Ecto neural progenitor cell (in vitro differentiated cells): ENCODE data around the gene S1PR3.
"Not testable (repeated sequence)": the region's sequence is repeated elsewhere in the genome, so short reads cannot be mapped to it uniquely, and the experiment has no call there.

Source experiments
- DNase-seq: peaks from one replicate; pipeline ENCODE4 v3.0.0-alpha.2; 2018; ENCODE audit warnings: low spot score

The S1PR3 gene

DNA sequence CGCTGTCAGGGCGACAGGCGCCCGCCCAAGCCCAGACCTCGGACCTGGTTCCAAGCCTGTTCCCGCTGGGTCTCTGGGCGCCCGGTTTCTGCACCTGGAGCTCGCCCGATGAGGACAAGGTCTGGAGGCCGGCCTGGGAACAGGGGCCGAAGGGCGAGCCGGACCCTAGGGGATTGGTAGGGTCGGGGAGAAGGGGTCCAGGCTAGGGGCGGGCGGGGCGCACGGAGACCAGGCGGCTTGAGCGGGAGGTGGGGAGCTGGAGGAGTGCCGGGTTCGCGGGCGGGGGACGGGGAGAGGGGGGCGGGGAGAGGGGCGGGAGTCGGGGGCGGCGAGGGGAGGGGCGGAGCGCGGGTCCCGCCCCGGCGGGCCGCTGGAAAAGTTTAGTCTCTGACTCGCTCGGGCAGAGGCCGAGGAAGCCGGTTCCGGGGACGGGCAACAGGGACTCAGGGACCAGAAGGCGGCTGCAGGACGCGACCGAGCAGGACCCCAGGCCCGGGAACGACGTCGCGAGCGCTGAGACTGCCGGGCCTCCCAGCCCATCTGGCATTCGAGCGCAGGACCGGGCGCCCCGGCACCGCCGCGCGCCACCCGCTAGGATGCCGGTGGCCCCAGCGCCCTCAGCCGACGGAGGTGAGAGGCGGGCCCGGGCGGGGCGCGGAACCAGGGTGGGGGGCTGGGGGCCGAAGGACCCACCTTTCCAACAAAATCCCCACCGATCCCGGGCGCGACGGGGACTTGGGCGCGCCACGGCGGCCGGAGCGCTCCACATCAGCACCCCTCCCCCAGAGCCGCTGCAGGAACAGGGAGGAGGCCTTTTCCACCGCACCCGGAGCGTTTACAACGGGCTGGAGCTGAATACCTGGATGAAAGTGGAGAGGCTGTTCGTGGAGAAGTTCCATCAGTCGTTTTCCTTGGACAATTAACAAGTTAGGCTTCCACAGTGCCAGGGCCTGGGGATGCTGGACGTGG, at the start of gene S1PR3:
Gene S1PR3, plus strand, starts transcription at position 403 of the 969 bp plus-strand sequence. CDS start 9,733 bp downstream, outside the sequence.
- peak; percentile 86 for DNase-seq

DNA sequence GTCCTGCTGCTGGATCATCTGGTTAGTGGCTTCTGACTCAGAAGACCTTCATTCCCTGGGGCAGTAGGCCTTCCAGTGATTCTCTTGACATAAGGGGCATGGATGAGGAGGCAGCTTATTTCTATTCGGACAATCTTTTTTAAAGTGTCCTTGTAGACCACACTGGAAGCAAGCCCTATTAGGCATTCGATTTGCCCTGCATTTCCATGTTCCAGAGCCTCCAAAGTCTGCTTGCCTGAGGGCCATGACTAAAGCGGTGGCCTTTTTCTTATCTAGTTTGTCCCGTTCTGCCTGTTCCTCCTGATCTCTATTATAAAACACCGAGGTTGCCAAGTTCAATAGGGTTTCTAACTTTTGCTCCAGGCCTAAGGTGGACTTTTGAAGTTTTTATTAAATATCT, 49.7 kb upstream of the S1PR3 start:
- DNase-seq = not testable (repeated sequence)

DNA sequence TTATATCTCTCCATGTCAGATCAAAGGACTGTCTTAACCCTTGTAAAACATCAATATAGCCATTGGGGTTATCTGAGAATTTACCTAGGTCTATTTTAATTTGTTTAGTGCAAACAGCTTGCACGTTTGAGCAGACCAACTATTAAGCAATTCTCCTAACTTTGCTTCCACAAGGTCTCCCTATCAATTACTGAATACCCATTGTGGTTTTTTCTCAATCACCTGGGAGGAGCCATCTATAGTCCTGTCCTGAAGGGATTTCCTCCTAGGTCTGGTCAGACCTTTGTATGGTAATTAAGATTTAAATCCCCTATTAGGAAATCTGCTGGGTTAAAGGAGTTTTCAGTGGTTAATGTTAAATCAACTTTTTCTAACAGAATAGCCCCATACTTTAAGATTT, 48.9 kb upstream of the S1PR3 start:
- no peak for DNase-seq

DNA sequence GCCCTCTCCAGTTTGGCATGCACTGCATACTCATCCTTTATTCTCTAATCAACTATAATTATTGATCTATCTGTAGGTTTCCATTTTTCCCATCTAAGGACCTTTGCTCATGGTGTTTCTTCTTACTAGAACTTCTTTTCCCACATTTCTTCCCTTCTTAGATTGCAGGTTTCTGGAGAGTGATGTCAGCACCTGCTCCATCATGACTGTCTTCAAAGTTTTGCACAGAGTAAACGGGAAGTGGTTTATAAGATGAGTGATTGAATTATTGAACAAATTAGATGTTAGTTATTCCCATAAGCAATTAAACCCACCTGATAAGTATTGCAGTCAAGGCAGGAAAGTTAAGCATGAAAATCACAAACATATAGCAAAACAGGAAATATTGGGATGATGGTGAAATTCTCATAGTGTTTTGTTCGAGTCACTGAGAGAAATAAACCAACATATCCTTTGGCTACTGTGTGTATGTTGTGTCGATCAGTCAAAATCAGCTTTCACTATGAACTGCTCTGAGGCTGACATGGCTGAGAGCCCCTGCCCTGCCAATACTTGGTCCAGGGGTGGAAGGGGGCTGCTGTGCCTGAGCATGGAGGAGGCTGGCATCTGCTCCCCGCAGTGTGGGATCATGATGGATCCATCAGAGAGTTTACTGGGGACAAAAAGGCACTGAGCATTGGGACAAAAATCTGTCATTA, 45.5 kb upstream of the S1PR3 start:
- no peak for DNase-seq

DNA sequence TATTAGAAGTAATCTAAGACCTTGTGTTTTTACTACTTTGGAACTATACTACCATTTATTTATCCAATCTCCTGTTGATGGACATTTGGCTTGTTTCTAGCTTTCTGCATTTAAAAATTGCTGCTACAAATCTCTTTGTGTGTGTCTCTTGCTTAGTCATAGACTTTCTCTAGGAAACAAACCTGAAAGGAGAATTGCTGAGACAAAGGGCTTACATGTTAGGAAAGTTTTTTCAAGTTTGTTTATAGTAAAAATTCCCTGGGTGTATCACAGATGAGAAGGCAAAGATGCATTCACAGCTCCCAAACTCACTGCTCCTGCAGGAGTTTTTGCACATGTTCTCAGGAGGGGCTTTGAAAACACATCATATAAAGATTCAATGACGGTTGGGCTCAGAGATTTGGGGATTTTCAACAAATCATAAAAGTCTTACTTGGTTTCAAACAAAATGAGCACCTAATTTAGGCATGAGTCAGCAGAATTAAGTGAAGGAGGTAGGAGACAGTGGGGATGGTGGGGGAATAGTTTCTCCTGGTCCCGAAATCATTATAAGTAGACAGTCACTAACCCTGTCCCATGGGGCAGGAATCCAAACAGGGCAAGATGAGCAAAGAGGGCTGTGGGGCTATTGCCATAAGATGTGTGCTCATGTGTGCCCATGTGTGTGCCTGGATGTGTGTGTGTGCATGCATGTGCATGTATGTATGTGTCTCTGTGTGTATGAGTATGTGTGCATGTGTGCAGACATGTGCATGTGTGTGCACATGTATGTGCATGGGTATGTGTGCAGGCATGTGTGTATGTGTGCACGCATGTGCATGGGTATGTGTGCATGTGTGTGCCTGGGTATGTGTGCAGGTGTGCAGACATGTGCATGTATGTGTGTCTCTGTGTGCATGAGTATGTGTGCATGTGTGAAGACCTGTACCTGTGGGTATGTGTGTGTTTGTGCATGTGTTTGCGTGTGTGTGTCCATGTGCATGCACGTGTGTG, 43.4 kb upstream of the S1PR3 start:
- no peak for DNase-seq

DNA sequence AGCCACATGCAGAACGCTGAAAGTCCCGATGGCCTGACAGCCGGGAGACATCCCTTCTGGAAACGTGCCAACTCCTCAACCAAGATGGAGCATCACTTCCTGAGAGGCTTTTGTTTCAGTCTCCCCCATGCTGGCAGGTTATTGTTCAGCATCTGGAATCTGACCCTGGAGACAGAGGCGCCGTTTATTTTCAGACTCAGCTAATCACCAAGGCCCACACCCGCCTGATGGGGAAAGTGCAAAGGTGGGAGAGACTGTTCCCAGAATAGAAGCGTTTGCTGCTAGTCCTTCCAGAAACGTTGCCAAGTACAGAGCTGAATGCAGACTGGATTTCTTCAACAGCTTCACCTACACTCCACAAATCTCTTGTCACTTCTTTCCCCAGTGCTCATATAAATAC, 41.8 kb upstream of the S1PR3 start:
- DNase-seq = peak; percentile 42

DNA sequence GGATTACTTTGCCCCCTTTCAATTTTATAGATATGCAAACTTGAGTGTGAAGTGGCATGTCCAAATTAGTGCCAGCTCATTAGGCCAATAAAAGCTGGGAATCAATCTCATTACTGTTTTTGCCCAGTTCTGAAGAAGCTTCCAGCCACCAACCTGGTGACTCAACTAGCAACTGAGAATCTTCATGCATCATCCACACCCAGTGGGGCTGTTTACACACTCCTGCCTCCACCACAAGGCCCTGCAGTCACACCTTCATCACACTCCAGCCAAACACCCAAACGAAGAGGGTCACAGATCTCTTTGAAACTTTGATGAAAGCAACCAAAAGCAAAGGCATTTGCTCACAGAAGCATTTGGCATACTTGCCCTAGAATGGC, 41.3 kb upstream of the S1PR3 start:
- DNase-seq = peak; percentile 24

DNA sequence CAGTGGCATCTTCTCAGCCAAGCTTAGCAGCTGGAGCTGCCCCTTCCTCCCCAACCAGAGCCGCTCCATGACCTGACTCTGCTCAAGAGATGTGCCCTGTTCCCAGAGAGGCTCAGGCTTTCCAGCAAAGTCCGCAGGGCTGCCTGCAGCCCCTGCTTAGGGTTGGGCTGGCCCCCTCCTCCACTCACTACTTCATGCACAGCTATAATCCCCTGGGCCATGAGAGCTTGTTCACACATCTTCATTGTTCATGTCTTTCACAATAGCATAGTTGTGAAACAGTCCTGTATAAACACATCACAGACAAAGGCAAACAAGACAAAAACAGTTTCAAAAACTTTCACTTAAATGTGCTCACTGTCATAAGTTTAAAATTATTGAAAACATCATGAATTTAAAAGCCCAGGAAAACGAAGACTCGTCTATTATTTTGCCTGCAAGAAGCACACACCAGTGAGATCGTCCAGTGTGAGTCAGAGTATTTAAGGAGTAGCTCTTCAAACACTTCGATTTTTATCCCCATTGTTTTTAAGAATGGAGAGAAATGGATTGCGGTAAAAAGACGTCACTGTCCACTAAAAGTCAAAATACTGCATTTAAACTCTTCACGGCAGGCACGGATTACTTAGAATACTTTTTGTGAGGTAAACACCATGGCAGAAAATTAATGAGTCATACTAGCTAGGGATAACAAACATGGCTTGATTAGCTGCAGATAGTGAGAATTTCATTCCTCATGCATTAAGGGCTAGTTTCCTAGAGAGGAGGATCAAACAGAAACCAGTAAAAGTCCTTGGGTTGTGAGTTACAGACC, 40.7 kb upstream of the S1PR3 start:
- DNase-seq = no peak

DNA sequence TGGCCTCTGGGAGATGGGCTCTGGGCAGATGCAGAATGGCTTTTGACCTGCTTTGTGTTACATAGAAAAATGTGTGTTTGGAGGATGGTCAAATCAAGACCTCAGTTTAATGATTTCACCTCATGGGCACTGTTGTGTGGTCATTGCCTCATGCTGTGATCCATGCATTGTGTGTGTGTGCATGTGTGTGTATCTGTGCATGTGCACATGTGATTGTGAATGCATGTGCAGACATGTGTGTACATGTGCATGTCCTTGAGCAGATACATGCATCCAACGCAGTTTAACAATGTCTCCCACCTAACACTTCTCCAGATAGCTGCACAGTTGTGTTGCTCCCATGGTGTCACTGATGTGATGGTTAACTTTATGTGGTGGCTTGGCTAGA, 40.1 kb upstream of the S1PR3 start:
- peak; percentile 16 for DNase-seq

DNA sequence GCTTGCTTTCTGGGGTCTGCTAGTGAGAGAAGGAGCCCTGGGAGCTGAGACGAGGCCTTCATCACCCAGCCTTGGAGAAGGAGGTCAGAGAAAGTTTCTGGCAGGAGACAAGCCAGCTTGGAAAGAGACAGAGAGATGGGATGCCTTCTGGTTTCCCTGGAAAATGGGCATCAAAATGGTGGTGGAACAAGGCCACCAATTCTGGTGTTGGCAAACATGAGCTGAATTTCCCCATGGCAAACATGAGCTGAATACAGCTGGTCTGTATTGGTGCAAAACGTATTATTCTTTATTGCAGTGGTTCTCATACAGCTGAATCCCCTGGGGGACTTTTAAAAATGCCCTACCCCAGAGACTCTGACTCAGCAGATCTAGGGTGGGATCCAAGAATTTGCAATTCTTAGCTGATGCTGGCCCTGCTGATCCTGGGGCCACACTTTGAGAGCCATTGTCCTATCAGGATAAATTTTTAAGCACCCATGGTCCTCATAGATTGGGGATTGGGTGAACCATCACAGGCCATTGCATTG, 39.1 kb upstream of the S1PR3 start:
- DNase-seq = no peak

DNA sequence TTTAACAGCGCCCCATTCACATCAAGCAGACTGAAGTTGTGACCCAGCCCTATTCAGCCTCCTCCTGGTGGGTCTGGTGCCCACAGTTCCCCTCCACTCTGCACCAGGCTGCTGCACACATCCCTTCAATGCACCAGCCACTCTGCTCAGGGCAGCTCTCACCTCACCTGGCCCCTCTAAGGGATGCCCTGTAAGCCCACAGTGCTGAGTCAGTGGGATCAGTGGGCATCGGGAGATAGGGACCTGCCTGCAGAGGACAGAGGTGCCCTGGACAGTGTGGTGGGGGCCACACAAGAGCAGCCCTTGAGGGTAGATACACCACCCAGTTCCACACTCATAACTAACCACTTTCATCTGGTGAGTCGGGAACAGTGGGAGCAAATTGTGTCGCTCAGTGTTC, 38.3 kb upstream of the S1PR3 start:
- peak; percentile 39 for DNase-seq

DNA sequence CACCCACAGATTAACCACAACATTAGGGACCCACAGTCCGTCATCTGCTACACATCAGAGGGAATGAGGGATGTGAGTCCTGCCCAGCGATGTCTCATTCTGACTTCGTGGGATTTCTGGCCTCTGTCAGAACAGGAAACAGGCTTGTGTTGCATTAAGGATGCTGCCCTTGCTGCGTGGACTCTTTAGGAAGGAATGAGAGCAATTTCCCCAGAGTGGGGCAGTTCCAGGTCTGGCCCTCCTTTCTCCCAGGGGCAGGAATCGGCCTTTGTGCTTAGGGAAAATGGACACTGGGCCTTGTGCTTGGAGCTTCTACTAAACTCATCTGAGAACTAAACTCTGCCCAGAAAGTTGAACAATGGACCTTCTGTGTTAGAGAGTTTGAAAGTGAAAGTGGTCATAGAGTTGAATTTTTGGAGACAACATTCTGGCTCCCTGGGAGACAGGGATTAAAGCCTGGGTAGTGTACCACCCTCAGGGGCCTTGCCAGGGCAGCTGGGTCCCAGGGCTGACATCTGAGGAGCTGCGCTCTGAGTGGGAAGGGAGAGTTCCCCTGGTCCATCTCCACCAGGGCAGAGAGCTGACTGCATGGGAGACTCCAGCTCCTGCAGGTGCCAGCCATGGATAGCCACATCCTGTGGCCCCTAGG, 37.8 kb upstream of the S1PR3 start:
- peak; percentile 40 for DNase-seq

DNA sequence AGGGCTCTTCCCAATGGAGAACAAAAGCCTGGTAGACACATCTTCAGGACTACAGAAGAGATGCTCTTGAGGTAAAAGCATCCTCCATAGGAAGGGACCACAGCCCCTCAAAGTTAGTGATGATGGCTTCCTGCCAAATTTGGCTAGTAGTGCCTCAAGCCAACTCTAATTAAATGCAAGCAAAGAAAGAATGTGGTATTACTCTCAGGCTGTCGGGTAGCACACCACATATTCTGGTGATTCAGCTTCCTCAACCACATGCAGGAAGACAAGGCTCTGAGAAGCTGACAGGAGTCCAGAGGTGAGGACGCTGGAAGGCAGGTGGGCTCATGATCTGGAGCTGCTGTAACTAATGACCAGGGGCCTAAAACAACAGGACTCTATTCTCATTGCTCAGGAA, 37.2 kb upstream of the S1PR3 start:
- DNase-seq = no peak

DNA sequence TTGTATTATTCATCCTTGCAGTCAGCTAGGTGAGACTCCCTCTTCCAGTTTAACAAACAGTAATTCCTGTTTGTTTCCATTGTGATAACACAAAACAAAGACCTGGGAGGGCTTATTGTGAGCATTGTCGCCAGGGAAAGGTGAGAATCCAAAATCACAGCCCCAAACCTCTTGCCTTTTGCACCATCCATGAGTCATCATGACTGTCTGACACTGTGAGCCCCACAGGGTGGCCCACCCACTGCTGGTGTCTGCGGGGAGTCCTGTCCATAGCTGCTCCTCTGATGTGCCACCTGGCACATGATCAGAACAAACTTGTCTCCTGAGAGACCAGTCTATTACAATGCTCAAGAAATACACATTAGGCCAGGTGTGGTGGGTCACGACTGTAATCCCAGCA, 33.7 kb upstream of the S1PR3 start:
- no peak for DNase-seq

DNA sequence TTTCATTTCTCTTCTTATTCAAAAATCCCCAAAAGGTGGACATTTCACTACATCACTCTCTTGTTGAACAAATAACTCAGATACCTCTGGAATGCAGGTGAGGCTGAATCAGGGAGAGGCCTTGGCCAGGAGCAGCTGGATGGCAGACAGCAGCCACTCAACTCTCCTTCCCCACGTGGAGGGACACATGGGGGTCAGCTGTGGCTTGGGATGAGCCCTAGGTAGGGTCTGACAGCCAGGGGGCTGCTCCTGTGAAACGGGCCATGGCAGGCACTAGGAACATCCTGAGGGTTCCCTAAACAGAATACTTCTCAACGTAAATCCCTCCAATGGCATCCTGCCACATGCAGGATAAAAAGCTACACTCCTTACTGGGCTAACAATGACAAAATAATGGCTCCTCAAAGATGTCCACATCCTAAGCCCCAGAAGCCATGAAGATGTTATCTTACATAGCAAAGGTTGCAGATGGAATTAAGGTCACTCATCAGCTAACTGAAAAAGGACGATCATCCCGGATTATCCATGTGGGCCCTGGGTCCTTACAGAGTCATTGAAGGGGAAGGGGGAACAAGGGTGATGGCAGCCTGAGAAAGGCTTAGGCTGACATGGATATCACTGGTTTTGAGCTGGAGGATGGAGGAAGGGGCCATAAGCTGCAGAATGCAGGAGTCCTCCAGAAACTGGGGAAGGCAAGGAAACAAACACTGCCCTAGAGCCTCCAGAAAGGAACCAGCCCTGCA, 31.4 kb upstream of the S1PR3 start:
- DNase-seq = peak; percentile 21

DNA sequence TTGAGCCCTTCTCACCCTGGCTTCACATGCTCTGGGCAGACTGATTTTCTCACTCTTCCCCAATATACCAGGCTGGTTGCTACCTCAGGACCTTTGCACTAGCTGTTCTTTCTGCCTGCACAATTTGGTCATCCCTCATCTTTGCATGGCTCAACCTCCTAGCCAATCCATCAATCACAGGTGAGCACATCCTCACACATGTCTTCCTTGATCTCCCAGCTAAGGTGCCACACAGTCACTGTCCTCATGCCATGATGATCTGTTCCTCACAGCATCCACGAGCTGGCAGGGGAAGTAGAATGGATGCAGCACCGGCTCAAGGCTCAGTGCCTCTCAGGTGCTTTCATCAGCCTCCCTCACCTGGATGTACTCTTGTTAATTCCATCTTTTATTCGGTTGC, 30.6 kb upstream of the S1PR3 start:
- peak; percentile 30 for DNase-seq

DNA sequence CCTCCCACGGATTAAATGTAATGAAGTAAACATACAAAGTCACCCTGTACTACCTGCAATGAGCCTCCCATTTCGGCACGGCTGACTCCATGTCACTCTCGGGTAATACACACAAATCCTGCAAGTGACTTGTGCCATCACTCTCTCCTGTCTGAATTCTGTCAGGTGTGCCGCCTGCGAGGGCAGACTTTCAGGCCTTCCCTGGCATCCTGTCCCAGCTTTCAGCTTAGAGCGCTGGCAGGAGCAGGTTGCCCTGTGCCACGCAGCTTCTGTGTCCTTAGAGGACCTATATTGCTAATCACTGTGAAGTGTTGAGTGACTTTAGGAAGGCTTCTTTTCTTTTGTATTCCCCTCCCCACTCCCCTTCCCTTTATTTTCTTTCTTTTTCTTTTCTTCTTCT, 25.8 kb upstream of the S1PR3 start:
- peak; percentile 14 for DNase-seq

DNA sequence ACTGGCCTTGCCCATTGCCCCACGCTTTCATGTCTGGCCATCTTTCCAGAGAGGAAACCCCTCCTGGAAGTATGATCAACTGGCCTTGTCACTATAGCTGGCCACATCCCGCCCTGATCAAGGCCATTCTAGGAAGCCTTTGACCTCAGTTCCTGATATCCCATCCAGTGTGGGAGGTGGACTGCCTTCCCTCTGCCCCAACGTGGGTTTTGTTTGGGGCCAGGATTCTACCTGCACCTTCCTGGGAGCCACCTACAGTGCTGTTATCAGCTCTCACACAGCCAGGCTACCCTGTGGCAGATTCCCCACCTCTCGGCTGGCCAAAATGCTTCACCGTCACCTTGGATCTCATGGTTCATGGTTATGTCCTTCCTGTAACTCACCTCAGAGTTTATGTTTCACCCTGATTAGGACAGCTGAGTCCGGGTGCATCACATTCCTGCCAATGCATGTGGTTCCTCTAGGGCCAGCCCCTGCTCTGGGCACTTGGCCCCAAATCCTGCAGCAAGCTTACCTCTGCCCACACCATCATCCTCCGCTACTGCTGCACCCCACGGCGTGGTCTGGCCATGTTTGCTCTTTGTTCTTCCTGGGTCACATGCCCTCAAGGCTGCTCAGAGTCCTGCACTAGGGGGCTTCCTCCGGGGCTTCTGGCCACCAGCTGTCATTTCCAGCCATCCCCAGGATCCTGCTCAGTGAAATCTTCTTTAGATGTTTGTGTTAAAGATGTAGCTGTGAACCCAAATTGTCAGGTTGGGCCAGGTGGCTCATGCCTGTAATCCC, 24.2 kb upstream of the S1PR3 start:
- peak; percentile 41 for DNase-seq

DNA sequence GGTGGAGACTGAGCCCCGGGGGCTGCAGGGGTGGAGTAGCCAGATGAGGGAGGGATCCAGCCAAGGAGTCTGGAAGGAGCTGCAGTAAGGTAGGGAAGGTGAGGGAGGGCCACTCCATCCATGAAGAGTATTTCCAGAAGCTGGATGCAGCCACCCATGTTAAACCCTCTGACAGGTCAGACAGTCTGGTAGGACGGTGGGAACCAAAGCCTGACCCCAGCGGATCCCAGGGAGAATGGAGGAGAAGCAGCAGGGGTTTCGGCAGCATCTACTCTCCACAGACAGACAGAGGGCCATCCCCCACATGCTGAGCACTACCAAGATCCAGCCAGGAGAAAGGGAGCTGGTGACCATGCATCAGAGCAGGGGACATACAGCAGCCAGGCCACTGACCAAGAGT, 22.5 kb upstream of the S1PR3 start:
- DNase-seq = peak; percentile 34
